Panc1 (cell line): ENCODE data around the gene REPIN1. TPM values are rescaled to one million over a fixed set of nuclear protein-coding genes. Genes with fewer than 3 reads are reported as not detected.

Experiments used
- ATAC-seq: fragments of 200-7000 bp; cut with Tn5 transposase; 2 replicates; pipeline ENCODE4 v1.9.1; 2020; ENCODE audit warnings: mild to moderate bottlenecking, moderate library complexity
- BruUV-seq: library from RNA; stranded (reverse); fragments of 400-500 nt; replicated peaks from 2 replicates; lab custom pipeline; 2021; lab: Mats Ljungman, UMichigan
- CTCF ChIA-PET: fragments of 300-600 bp; sonication (Branson Sonifier 250); formaldehyde crosslinking; loops from one replicate; lab custom pipeline; 2022; ENCODE audit warnings: antibody characterized with exemption; lab: Charles Lee
- POLR2A ChIA-PET: fragments of 300-600 bp; sonication (Branson Sonifier 250); formaldehyde crosslinking; loops from one replicate; lab custom pipeline; 2022; ENCODE audit warnings: antibody characterized with exemption; lab: Charles Lee
- DNase-seq: peaks from one replicate; pipeline ENCODE4 v3.0.0-alpha.2; 2010; ENCODE audit warnings: low read depth, low spot score
- H3K27ac ChIP-seq: 2 replicates; pipeline ENCODE4 v1.5.1; 2011; ENCODE audit warnings: mild to moderate bottlenecking, low read length, inconsistent platforms
- H3K27me3 ChIP-seq: fragments of 200-500 bp; sonication (Bioruptor generic); 2 replicates; pipeline ENCODE4 v1.6.0; 2014; ENCODE audit warnings: low read length, inconsistent platforms; ENCODE audit not compliant: control insufficient read depth, insufficient read depth
- H3K36me3 ChIP-seq: fragments of 200-500 bp; sonication (Bioruptor generic); 2 replicates; pipeline ENCODE4 v1.5.1; 2014; ENCODE audit warnings: inconsistent platforms, mild to moderate bottlenecking, low read length, moderate library complexity; ENCODE audit not compliant: control insufficient read depth, insufficient read depth
- H3K4me1 ChIP-seq: 2 replicates; pipeline ENCODE4 v1.5.1; 2011; ENCODE audit warnings: inconsistent platforms, mild to moderate bottlenecking, low read length, moderate library complexity; ENCODE audit not compliant: control insufficient read depth, insufficient read depth
- H3K4me3 ChIP-seq, 2 experiments: 2 replicates each; pipeline ENCODE4 v1.5.1; 2011 to 2012; ENCODE audit warnings: low read depth in 2 of 2, low read length in 2 of 2, mild to moderate bottlenecking in 2 of 2, inconsistent platforms in 1 of 2, moderate library complexity in 1 of 2
- H3K9me3 ChIP-seq: fragments of 200-500 bp; sonication (Bioruptor generic); 2 replicates; pipeline ENCODE4 v1.5.1; 2014; ENCODE audit warnings: low read depth, mild to moderate bottlenecking, inconsistent platforms, low read length, moderate library complexity; ENCODE audit not compliant: control insufficient read depth, insufficient read depth
- CTCF ChIP-seq: fragments of 450-650 bp; IDR thresholded peaks from 2 replicates; pipeline ENCODE4 v1.5.1; 2017; ENCODE audit warnings: mild to moderate bottlenecking
- POLR2AphosphoS5 ChIP-seq: IDR thresholded peaks from 2 replicates; pipeline ENCODE4 v1.6.1; 2012; ENCODE audit warnings: mild to moderate bottlenecking, low read depth, low read length, moderate library complexity
- REST ChIP-seq, 2 experiments: IDR thresholded peaks; 2 replicates each; pipeline ENCODE4 v1.6.1; 2011 to 2012; ENCODE audit warnings: low read depth in 2 of 2, control low read depth in 1 of 2, low read length in 1 of 2, mild to moderate bottlenecking in 1 of 2, moderate library complexity in 1 of 2; ENCODE audit not compliant: insufficient read depth in 1 of 2
- SIN3A ChIP-seq: IDR thresholded peaks from 2 replicates; pipeline ENCODE4 v1.6.1; 2012; ENCODE audit warnings: low read depth, mild to moderate bottlenecking, low read length, moderate library complexity, borderline replicate concordance; ENCODE audit not compliant: insufficient read depth
- TCF7L2 ChIP-seq: IDR thresholded peaks from 2 replicates; pipeline ENCODE4 v1.6.1; 2011; ENCODE audit warnings: mild to moderate bottlenecking, low read depth, low read length, inconsistent platforms
- in situ Hi-C: cut with HindIII; loops from 2 replicates; pipeline ENCODE4 v1.10.0; 2016; ENCODE audit warnings: low sequenced_read_pairs, low pct_unique_long_range_greater_than_20kb
- intact Hi-C: fragments of 100-400 bp; cut with micrococcal nuclease; formaldehyde crosslinking; loops from one replicate; pipeline ENCODE4 v1.10.0; 2022; ENCODE audit not compliant: unreplicated experiment
- total RNA-seq: library from RNA; stranded (reverse); gene quantifications from one replicate; pipeline ENCODE4 v1.2.1, GENCODE V29; 2021; ENCODE audit not compliant: unreplicated experiment

Gene REPIN1
- total RNA-seq, 1 experiment from 2014 or later: 209 TPM

GRCh38 chr7:150345012-150345411 is 23.6 kb upstream of the REPIN1 start:
- H3K9me3 ChIP-seq: peaks cover 11% of the 10 kb centered on the region; the same call in 1 of the 2 replicates
- intact Hi-C loops (no loop called here), in situ Hi-C loops (no loop called here)
- H3K36me3 ChIP-seq: no peaks in the 10 kb centered on the region
- no peaks in the 10 kb centered on the region for H3K27me3 ChIP-seq
- POLR2A ChIA-PET: no interaction called here
- DNase-seq (no peak), ATAC-seq (no peak)
- no peak overlapping the region for H3K27ac ChIP-seq
- no peaks in the 10 kb centered on the region for H3K4me1 ChIP-seq
- H3K4me3 ChIP-seq: no peak overlapping the region
- BruUV-seq: no TSS peak
- CTCF ChIA-PET: no interaction called here
- TF ChIP-seq POLR2AphosphoS5 (no peak), SIN3A (no peak), TCF7L2 (no peak), REST (IDR thresholded peaks at IDR 0.05; ENCODE audit: insufficient read depth in 1 of 2, low read depth in 2 of 2, low read length in 1 of 2) (no peak), CTCF (no peak)

- DNase-seq (no peak), ATAC-seq (no peak; the same call in 1 of the 2 replicates)
- no peak overlapping the region for H3K4me3 ChIP-seq
- no peaks in the 10 kb centered on the region for H3K27me3 ChIP-seq
- H3K4me1 ChIP-seq: 0 out of 2 replicates have a peak, but pooled peaks cover 5% of the 10 kb centered on the region
- no peak overlapping the region for H3K27ac ChIP-seq
- no peak for TF ChIP-seq TCF7L2
- no peak for TF ChIP-seq CTCF
- TF ChIP-seq REST (IDR thresholded peaks at IDR 0.05; ENCODE audit: insufficient read depth in 1 of 2, low read depth in 2 of 2, low read length in 1 of 2): no peak
- TF ChIP-seq POLR2AphosphoS5: no peak
- no peak for TF ChIP-seq SIN3A
- BruUV-seq: no TSS peak
- no peaks in the 10 kb centered on the region for H3K36me3 ChIP-seq
- in situ Hi-C loops: no loop called here
- intact Hi-C loops: no loop called here
- CTCF ChIA-PET: interaction anchor here (1.3 kb wide), 1 partner anchor 9 kb away, joined by 7 read pairs; no protein-coding TSS in a partner anchor
- POLR2A ChIA-PET: interaction anchor here (0.7 kb wide), 2 partner anchors 56 to 531 kb away, joined by 4 to 22 read pairs; no protein-coding TSS in a partner anchor
- peaks cover 11% of the 10 kb centered on the region; the same call in 1 of the 2 replicates for H3K9me3 ChIP-seq
These were observed 21.7 kb upstream of the REPIN1 start for GRCh38 chr7:150346922-150347321.
